Neural progenitor cell (in vitro differentiated cells): ENCODE measurements around the gene FBXL20. TPM values are rescaled to one million over a fixed set of nuclear protein-coding genes. Genes with fewer than 3 reads are reported as not detected.

Source experiments
- DNase-seq: peaks from one replicate; pipeline ENCODE4 v3.0.0-alpha.2; 2016; ENCODE audit warnings: low spot score
- H2AFZ ChIP-seq: fragments of 200-600 bp; sonication (generic); replicated peaks from 2 replicates; pipeline ENCODE4 v1.6.1; 2016; ENCODE audit warnings: antibody characterized with exemption
- H3F3A ChIP-seq: fragments of 200-600 bp; sonication (generic); 2 replicates; pipeline ENCODE4 v1.6.1; 2016; ENCODE audit warnings: antibody characterized with exemption, low read depth
- H3K27ac ChIP-seq: fragments of 200-600 bp; sonication (generic); 2 replicates; pipeline ENCODE4 v1.5.1; 2016; ENCODE audit warnings: mild to moderate bottlenecking
- H3K27me3 ChIP-seq: fragments of 200-600 bp; sonication (generic); 2 replicates; pipeline ENCODE4 v1.6.1; 2016; ENCODE audit warnings: mild to moderate bottlenecking, moderate library complexity
- H3K36me3 ChIP-seq: fragments of 200-600 bp; sonication (generic); 2 replicates; pipeline ENCODE4 v1.5.1; 2016
- H3K4me1 ChIP-seq: fragments of 200-600 bp; sonication (generic); 2 replicates; pipeline ENCODE4 v1.6.1; 2016; ENCODE audit warnings: mixed run types
- H3K4me2 ChIP-seq: fragments of 200-600 bp; sonication (generic); 2 replicates; pipeline ENCODE4 v1.6.1; 2016
- H3K4me3 ChIP-seq: fragments of 200-600 bp; sonication (generic); 2 replicates; pipeline ENCODE4 v1.5.1; 2016
- H3K79me2 ChIP-seq: fragments of 200-600 bp; sonication (generic); 2 replicates; pipeline ENCODE4 v1.6.1; 2016; ENCODE audit warnings: low read depth
- H3K9ac ChIP-seq: fragments of 200-600 bp; sonication (generic); 2 replicates; pipeline ENCODE4 v1.6.1; 2016
- H3K9me3 ChIP-seq: fragments of 200-600 bp; sonication (generic); 2 replicates; pipeline ENCODE4 v1.5.1; 2016; ENCODE audit warnings: low read depth
- H4K20me1 ChIP-seq: fragments of 200-600 bp; sonication (generic); 2 replicates; pipeline ENCODE4 v1.6.1; 2016; ENCODE audit warnings: low read depth
- H3K27ac Mint-ChIP-seq: 3 replicates; pipeline ENCODE4 v1.8.0; 2021; ENCODE audit warnings: mixed read lengths
- H3K27me3 Mint-ChIP-seq: 2 replicates; pipeline ENCODE4 v1.8.0; 2022; ENCODE audit warnings: low read depth, mild to moderate bottlenecking, inconsistent platforms, moderate library complexity, mixed read lengths; ENCODE audit not compliant: insufficient read depth
- H3K36me3 Mint-ChIP-seq: 3 replicates; pipeline ENCODE4 v1.8.0; 2021; ENCODE audit warnings: mixed read lengths
- H3K4me1 Mint-ChIP-seq: 3 replicates; pipeline ENCODE4 v1.8.0; 2021; ENCODE audit warnings: mixed read lengths
- H3K4me3 Mint-ChIP-seq: 3 replicates; pipeline ENCODE4 v1.8.0; 2021; ENCODE audit warnings: mild to moderate bottlenecking, moderate library complexity, mixed read lengths
- H3K9me3 Mint-ChIP-seq: 3 replicates; pipeline ENCODE4 v1.8.0; 2020; ENCODE audit warnings: mixed read lengths
- CTCF ChIP-seq: fragments of 200-600 bp; sonication (generic); IDR thresholded peaks from 2 replicates; pipeline ENCODE4 v1.5.1; 2017; ENCODE audit warnings: antibody characterized with exemption, mild to moderate bottlenecking
- EZH2 ChIP-seq: fragments of 200-600 bp; sonication (generic); IDR thresholded peaks from 2 replicates; pipeline ENCODE4 v1.6.1; 2017; ENCODE audit warnings: antibody characterized with exemption, mild to moderate bottlenecking, moderate library complexity
- EZH2phosphoT487 ChIP-seq: fragments of 200-600 bp; sonication (generic); IDR thresholded peaks from 2 replicates; pipeline ENCODE4 v1.6.1; 2017; ENCODE audit warnings: antibody characterized with exemption
- total RNA-seq: library from RNA; depleted of rRNA; stranded (reverse); fragments of >200 nt; gene quantifications from 2 replicates; pipeline ENCODE4 v1.2.3, GENCODE V29; 2015; ENCODE audit warnings: low replicate concordance

The FBXL20 gene
- total RNA-seq, 1 donor from 2014 or later = 19.9 TPM

- no peak for DNase-seq
- Histone ChIP-seq H3K9ac (no peak overlapping the region), H3K27me3 (no peaks in the 10 kb centered on the region), H3F3A (peaks cover 9% of the 10 kb centered on the region), H2AFZ (no peak overlapping the region), H3K79me2 (no peaks in the 10 kb centered on the region), H3K4me2 (no peak overlapping the region), H3K4me1 (peaks cover 4% of the 10 kb centered on the region), H3K4me3 (no peak overlapping the region), H3K36me3 (no peaks in the 10 kb centered on the region), H3K9me3 (no peaks in the 10 kb centered on the region), H4K20me1 (no peaks in the 10 kb centered on the region), H3K27ac (no peak overlapping the region)
- H3K4me1 Mint-ChIP-seq = peaks cover 4% of the 10 kb centered on the region
- H3K27ac Mint-ChIP-seq = no peak overlapping the region
- H3K36me3 Mint-ChIP-seq = no peaks in the 10 kb centered on the region
- TF ChIP-seq EZH2 (no peak), EZH2phosphoT487 (no peak), CTCF (no peak)
- H3K9me3 Mint-ChIP-seq = no peaks in the 10 kb centered on the region
- no peak overlapping the region for H3K4me3 Mint-ChIP-seq
- H3K27me3 Mint-ChIP-seq = peaks cover 16% of the 10 kb centered on the region
Observed at GRCh38 chr17:39237586-39237985, 163.8 kb downstream of the FBXL20 start.

GRCh38 chr17:39236981-39237441 is 164.4 kb downstream of the FBXL20 start:
- Histone ChIP-seq H4K20me1 (no peaks in the 10 kb centered on the region), H3F3A (peaks cover 9% of the 10 kb centered on the region), H3K9ac (no peak overlapping the region), H3K27me3 (no peaks in the 10 kb centered on the region), H3K79me2 (no peaks in the 10 kb centered on the region), H3K4me1 (peaks cover 8% of the 10 kb centered on the region), H2AFZ (no peak overlapping the region), H3K9me3 (no peaks in the 10 kb centered on the region), H3K4me2 (no peak overlapping the region), H3K27ac (no peak overlapping the region), H3K36me3 (no peaks in the 10 kb centered on the region), H3K4me3 (no peak overlapping the region)
- H3K27ac Mint-ChIP-seq = no peak overlapping the region
- no peak overlapping the region for H3K4me3 Mint-ChIP-seq
- H3K27me3 Mint-ChIP-seq = peaks cover 12% of the 10 kb centered on the region
- peaks cover 9% of the 10 kb centered on the region for H3K4me1 Mint-ChIP-seq
- H3K36me3 Mint-ChIP-seq = no peaks in the 10 kb centered on the region
- H3K9me3 Mint-ChIP-seq = no peaks in the 10 kb centered on the region
- no peak for DNase-seq
- TF ChIP-seq EZH2phosphoT487 = no peak
- no peak for TF ChIP-seq CTCF
- TF ChIP-seq EZH2 = no peak

- no peaks in the 10 kb centered on the region for H3K9me3 Mint-ChIP-seq
- Histone ChIP-seq H3K4me2 (no peak overlapping the region), H3K4me1 (peaks cover 12% of the 10 kb centered on the region), H3K36me3 (no peaks in the 10 kb centered on the region), H3K4me3 (no peak overlapping the region), H3F3A (peaks cover 9% of the 10 kb centered on the region), H2AFZ (peak overlapping the region; percentile 10), H4K20me1 (no peaks in the 10 kb centered on the region), H3K9ac (no peak overlapping the region), H3K27ac (no peak overlapping the region), H3K79me2 (no peaks in the 10 kb centered on the region), H3K27me3 (no peaks in the 10 kb centered on the region), H3K9me3 (no peaks in the 10 kb centered on the region)
- H3K27me3 Mint-ChIP-seq = peaks cover 10% of the 10 kb centered on the region
- H3K4me3 Mint-ChIP-seq = no peak overlapping the region
- H3K4me1 Mint-ChIP-seq = peaks cover 14% of the 10 kb centered on the region
- no peak for DNase-seq
- H3K36me3 Mint-ChIP-seq = no peaks in the 10 kb centered on the region
- no peak overlapping the region for H3K27ac Mint-ChIP-seq
- TF ChIP-seq CTCF = no peak
- TF ChIP-seq EZH2 = no peak
- no peak for TF ChIP-seq EZH2phosphoT487
Observed at GRCh38 chr17:39236450-39236927, 164.9 kb downstream of the FBXL20 start.
